ENCODE data around the gene ELOB. TPM values are rescaled to one million over a fixed set of nuclear protein-coding genes. Genes with fewer than 3 reads are reported as not detected.

Gene ELOB
- total and polyA plus RNA-seq, 10 of the 15 experiments (the other 5 are each of a cell fraction or from before 2014, with no cell fraction given): 86.9 to 823 (median 263) TPM

GRCh38 chr16:2726923-2727322, 50.2 kb downstream of the ELOB start (continued):
- TF ChIP-seq, protein P1, sequence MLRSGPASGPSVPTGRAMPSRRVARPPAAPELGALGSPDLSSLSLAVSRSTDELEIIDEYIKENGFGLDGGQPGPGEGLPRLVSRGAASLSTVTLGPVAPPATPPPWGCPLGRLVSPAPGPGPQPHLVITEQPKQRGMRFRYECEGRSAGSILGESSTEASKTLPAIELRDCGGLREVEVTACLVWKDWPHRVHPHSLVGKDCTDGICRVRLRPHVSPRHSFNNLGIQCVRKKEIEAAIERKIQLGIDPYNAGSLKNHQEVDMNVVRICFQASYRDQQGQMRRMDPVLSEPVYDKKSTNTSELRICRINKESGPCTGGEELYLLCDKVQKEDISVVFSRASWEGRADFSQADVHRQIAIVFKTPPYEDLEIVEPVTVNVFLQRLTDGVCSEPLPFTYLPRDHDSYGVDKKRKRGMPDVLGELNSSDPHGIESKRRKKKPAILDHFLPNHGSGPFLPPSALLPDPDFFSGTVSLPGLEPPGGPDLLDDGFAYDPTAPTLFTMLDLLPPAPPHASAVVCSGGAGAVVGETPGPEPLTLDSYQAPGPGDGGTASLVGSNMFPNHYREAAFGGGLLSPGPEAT (IDR thresholded peaks at IDR 0.05; ENCODE audit: low read depth): no peak
- TF ChIP-seq CREM (IDR thresholded peaks at IDR 0.05; ENCODE audit: low read depth) (no peak), ATF2 (IDR thresholded peaks at IDR 0.05; ENCODE audit: low read length) (no peak)

GRCh38 chr16:2724816-2725348, 52.2 kb downstream of the ELOB start:
- Histone ChIP-seq H3K4me2 (ENCODE audit: control insufficient read depth, insufficient read depth) (no peak overlapping the region), H3K27ac (ENCODE audit: control insufficient read depth, insufficient read depth) (no peak overlapping the region), H3K79me2 (ENCODE audit: control insufficient read depth, insufficient read depth, low read length) (no peaks in the 10 kb centered on the region), H4K20me1 (ENCODE audit: control insufficient read depth, insufficient read depth) (no peaks in the 10 kb centered on the region), H3K9ac (ENCODE audit: control insufficient read depth, insufficient read depth, low read length) (no peak overlapping the region), H3K27me3 (replicated peaks in 1 of 2; ENCODE audit: control insufficient read depth in 2 of 2, insufficient read depth in 2 of 2, low read length in 1 of 2) (no peaks in the 10 kb centered on the region; a peak in 1 of 4 replicates), H2AFZ (ENCODE audit: control insufficient read depth, low read depth, low read length) (no peak overlapping the region), H3K36me3 (ENCODE audit: control insufficient read depth in 2 of 2, insufficient read depth in 2 of 2, low read length in 1 of 2) (no peaks in the 10 kb centered on the region), H3K4me1 (ENCODE audit: control insufficient read depth, insufficient read depth, low read length) (0 out of 2 replicates have a peak, but pooled peaks cover 6% of the 10 kb centered on the region), H3K4me3 (no peak overlapping the region), H3K9me3 (replicated peaks; ENCODE audit: control insufficient read depth, insufficient read depth, low read length) (no peaks in the 10 kb centered on the region)
- TF ChIP-seq POLR2AphosphoS5 (IDR thresholded peaks at IDR 0.05; ENCODE audit: low read length) (no peak), NFYB (IDR thresholded peaks at IDR 0.05; ENCODE audit: insufficient read depth, low read depth, low read length) (no peak), NFYA (IDR thresholded peaks at IDR 0.05; ENCODE audit: borderline replicate concordance, low read depth, low read length) (no peak), ZBTB33 (IDR thresholded peaks at IDR 0.05) (no peak)
- TF ChIP-seq, protein P1 (IDR thresholded peaks at IDR 0.05; ENCODE audit: low read depth): no peak
- TF ChIP-seq, protein P2, sequence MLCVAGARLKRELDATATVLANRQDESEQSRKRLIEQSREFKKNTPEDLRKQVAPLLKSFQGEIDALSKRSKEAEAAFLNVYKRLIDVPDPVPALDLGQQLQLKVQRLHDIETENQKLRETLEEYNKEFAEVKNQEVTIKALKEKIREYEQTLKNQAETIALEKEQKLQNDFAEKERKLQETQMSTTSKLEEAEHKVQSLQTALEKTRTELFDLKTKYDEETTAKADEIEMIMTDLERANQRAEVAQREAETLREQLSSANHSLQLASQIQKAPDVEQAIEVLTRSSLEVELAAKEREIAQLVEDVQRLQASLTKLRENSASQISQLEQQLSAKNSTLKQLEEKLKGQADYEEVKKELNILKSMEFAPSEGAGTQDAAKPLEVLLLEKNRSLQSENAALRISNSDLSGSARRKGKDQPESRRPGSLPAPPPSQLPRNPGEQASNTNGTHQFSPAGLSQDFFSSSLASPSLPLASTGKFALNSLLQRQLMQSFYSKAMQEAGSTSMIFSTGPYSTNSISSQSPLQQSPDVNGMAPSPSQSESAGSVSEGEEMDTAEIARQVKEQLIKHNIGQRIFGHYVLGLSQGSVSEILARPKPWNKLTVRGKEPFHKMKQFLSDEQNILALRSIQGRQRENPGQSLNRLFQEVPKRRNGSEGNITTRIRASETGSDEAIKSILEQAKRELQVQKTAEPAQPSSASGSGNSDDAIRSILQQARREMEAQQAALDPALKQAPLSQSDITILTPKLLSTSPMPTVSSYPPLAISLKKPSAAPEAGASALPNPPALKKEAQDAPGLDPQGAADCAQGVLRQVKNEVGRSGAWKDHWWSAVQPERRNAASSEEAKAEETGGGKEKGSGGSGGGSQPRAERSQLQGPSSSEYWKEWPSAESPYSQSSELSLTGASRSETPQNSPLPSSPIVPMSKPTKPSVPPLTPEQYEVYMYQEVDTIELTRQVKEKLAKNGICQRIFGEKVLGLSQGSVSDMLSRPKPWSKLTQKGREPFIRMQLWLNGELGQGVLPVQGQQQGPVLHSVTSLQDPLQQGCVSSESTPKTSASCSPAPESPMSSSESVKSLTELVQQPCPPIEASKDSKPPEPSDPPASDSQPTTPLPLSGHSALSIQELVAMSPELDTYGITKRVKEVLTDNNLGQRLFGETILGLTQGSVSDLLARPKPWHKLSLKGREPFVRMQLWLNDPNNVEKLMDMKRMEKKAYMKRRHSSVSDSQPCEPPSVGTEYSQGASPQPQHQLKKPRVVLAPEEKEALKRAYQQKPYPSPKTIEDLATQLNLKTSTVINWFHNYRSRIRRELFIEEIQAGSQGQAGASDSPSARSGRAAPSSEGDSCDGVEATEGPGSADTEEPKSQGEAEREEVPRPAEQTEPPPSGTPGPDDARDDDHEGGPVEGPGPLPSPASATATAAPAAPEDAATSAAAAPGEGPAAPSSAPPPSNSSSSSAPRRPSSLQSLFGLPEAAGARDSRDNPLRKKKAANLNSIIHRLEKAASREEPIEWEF (IDR thresholded peaks at IDR 0.05; ENCODE audit: insufficient replicate concordance, low read depth, low read length): no peak
- WGBS (ENCODE audit: insufficient coverage, insufficient replicate concordance, low lambda C conversion rate, missing lambda C conversion rate): 25% methylated on average over 16 of the region's 16 CpGs
- CTCF ChIA-PET: no interaction called here
- ATAC-seq: no peak
- BruUV-seq (replicated peaks): no TSS peak
- RAD21 ChIA-PET (ENCODE audit: unreplicated experiment): interaction anchor here (0.6 kb wide), 1 partner anchor 382 kb away, joined by 3 read pairs; no protein-coding TSS in a partner anchor
- FAIRE-seq: no peak
- SMC1A ChIA-PET (ENCODE audit: uncharacterized antibody, unreplicated experiment): interaction anchor here (0.6 kb wide), 1 partner anchor 191 kb away, joined by 3 read pairs; no protein-coding TSS in a partner anchor
- POLR2A ChIA-PET: interaction anchor here (0.6 kb wide), 1 partner anchor 508 kb away, joined by 6 read pairs; no protein-coding TSS in a partner anchor
- intact Hi-C loops (cut with micrococcal nuclease; ENCODE audit: unreplicated experiment) (loop anchor here (10.0 kb wide), 1 partner anchor 140 kb away; no protein-coding TSS in a partner anchor), in situ Hi-C loops (cut with MboI) (no loop called here)
- DNase-seq (ENCODE audit: low read depth, low spot score): no peak
